IMR-90 (cell line): ENCODE data around the gene PROCA1. TPM values are rescaled to one million over a fixed set of nuclear protein-coding genes. Genes with fewer than 3 reads are reported as not detected.
A peak's percentile ranks its signal among the peaks of the same experiment; 100 is the strongest.

Experiments
- ATAC-seq: fragments of 200-7000 bp; cut with Tn5 transposase; 2 replicates; pipeline ENCODE4 v1.9.1; 2020; ENCODE audit warnings: low read depth, mild to moderate bottlenecking, moderate library complexity
- BruUV-seq: library from RNA; stranded (reverse); fragments of 400-500 nt; replicated peaks from 2 replicates; lab custom pipeline; 2021; lab: Mats Ljungman, UMichigan
- CTCF ChIA-PET: fragments of 300-600 bp; formaldehyde crosslinking; extraction: SDS; loops from one replicate; lab custom pipeline; 2021; ENCODE audit warnings: antibody characterized with exemption; lab: Yijun Ruan, JAX
- POLR2A ChIA-PET: fragments of 300-600 bp; sonication (Branson Sonifier 250); formaldehyde crosslinking; loops from one replicate; lab custom pipeline; 2022; ENCODE audit warnings: antibody characterized with exemption; ENCODE audit not compliant: unreplicated experiment; lab: Charles Lee
- DNase-seq: peaks from one replicate; pipeline ENCODE4 v3.0.0; 2013
- H2AFZ ChIP-seq: replicated peaks from 2 replicates; pipeline ENCODE3; 2013; ENCODE audit warnings: low read length, mild to moderate bottlenecking; ENCODE audit not compliant: poor library complexity
- H2AK5ac ChIP-seq: 2 replicates; pipeline ENCODE4 v1.6.1; 2013; ENCODE audit warnings: low read depth, low read length, inconsistent platforms
- H2AK9ac ChIP-seq: replicated peaks from 2 replicates; pipeline ENCODE3; 2013; ENCODE audit warnings: mild to moderate bottlenecking, low read depth, low read length, moderate library complexity; ENCODE audit not compliant: poor library complexity
- H2BK120ac ChIP-seq: 2 replicates; pipeline ENCODE4 v1.6.1; 2013; ENCODE audit warnings: low read depth, low read length, inconsistent platforms
- H2BK15ac ChIP-seq: 3 replicates; pipeline ENCODE4 v1.6.1; 2013; ENCODE audit warnings: low read depth, low read length, inconsistent platforms
- H2BK20ac ChIP-seq: 2 replicates; pipeline ENCODE4 v1.6.1; 2013; ENCODE audit warnings: low read depth, mild to moderate bottlenecking, inconsistent platforms, low read length, moderate library complexity
- H2BK5ac ChIP-seq: 2 replicates; pipeline ENCODE4 v1.6.1; 2013; ENCODE audit warnings: mild to moderate bottlenecking, low read depth, low read length, inconsistent platforms; ENCODE audit not compliant: poor library complexity, severe bottlenecking
- H3K14ac ChIP-seq: replicated peaks from 2 replicates; pipeline ENCODE4 v1.6.1; 2013; ENCODE audit warnings: low read depth, low read length, inconsistent platforms
- H3K18ac ChIP-seq: 2 replicates; pipeline ENCODE4 v1.6.1; 2013; ENCODE audit warnings: low read depth, low read length, control low read depth
- H3K23ac ChIP-seq: 2 replicates; pipeline ENCODE4 v1.6.1; 2013; ENCODE audit warnings: low read depth, low read length, inconsistent platforms
- H3K27ac ChIP-seq: 2 replicates; pipeline ENCODE4 v1.5.1; 2013; ENCODE audit warnings: mild to moderate bottlenecking, control low read depth, low read length; ENCODE audit not compliant: insufficient read depth
- H3K27me3 ChIP-seq: 2 replicates; pipeline ENCODE4 v1.6.1; 2013; ENCODE audit warnings: low read length; ENCODE audit not compliant: control insufficient read depth, insufficient read depth
- H3K36me3 ChIP-seq: 2 replicates; pipeline ENCODE4 v1.6.1; 2013; ENCODE audit warnings: low read length, mixed read lengths; ENCODE audit not compliant: control insufficient read depth, insufficient read depth
- H3K4ac ChIP-seq: 2 replicates; pipeline ENCODE4 v1.6.1; 2013; ENCODE audit warnings: low read depth, low read length, inconsistent platforms
- H3K4me1 ChIP-seq: 2 replicates; pipeline ENCODE4 v1.6.1; 2013; ENCODE audit warnings: low read length, mixed read lengths; ENCODE audit not compliant: control insufficient read depth, insufficient read depth
- H3K4me2 ChIP-seq: 2 replicates; pipeline ENCODE4 v1.6.1; 2013; ENCODE audit warnings: low read depth, mild to moderate bottlenecking, control low read depth, low read length, moderate library complexity
- H3K4me3 ChIP-seq: 2 replicates; pipeline ENCODE4 v1.5.1; 2013; ENCODE audit warnings: low read depth, mild to moderate bottlenecking, control low read depth, low read length, moderate library complexity; ENCODE audit not compliant: insufficient read depth
- H3K56ac ChIP-seq: 2 replicates; pipeline ENCODE4 v1.6.1; 2013; ENCODE audit warnings: low read length, inconsistent platforms; ENCODE audit not compliant: insufficient read depth; ENCODE audit errors: extremely low read depth
- H3K79me1 ChIP-seq, 2 experiments: 2 replicates each; pipeline ENCODE4 v1.6.1; 2013; ENCODE audit warnings: low read length in 2 of 2, inconsistent platforms in 1 of 2, low read depth in 1 of 2
- H3K9ac ChIP-seq: 2 replicates; pipeline ENCODE4 v1.6.1; 2013; ENCODE audit warnings: low read depth, low read length, control low read depth
- H3K9me1 ChIP-seq: 2 replicates; pipeline ENCODE4 v1.6.1; 2013; ENCODE audit warnings: low read length, inconsistent platforms; ENCODE audit not compliant: insufficient read depth
- H3K9me3 ChIP-seq: 2 replicates; pipeline ENCODE4 v1.6.1; 2013; ENCODE audit warnings: low read length; ENCODE audit not compliant: control insufficient read depth, insufficient read depth
- H4K20me1 ChIP-seq: 2 replicates; pipeline ENCODE4 v1.6.1; 2013; ENCODE audit warnings: low read length, inconsistent platforms; ENCODE audit not compliant: insufficient read depth
- H4K5ac ChIP-seq: 2 replicates; pipeline ENCODE4 v1.6.1; 2013; ENCODE audit warnings: mild to moderate bottlenecking, low read depth, low read length, control low read depth
- H4K8ac ChIP-seq, 2 experiments: 2 replicates each; pipeline ENCODE4 v1.6.1; 2013; ENCODE audit warnings: low read depth in 2 of 2, low read length in 2 of 2, control low read depth in 1 of 2, inconsistent platforms in 1 of 2
- H4K91ac ChIP-seq: 2 replicates; pipeline ENCODE4 v1.6.1; 2013; ENCODE audit warnings: low read depth, low read length, inconsistent platforms; ENCODE audit not compliant: insufficient read depth
- BHLHE40 ChIP-seq: fragments of 150-350 bp; IDR thresholded peaks from 2 replicates; pipeline ENCODE4 v1.6.1; 2016; ENCODE audit warnings: mild to moderate bottlenecking, low read depth, low read length
- CEBPB ChIP-seq: IDR thresholded peaks from 2 replicates; pipeline ENCODE4 v1.6.1; 2012; ENCODE audit warnings: low read depth, low read length, improper control_type of control experiment
- MAZ ChIP-seq: IDR thresholded peaks from 2 replicates; pipeline ENCODE4 v1.6.1; 2012; ENCODE audit warnings: low read depth, mild to moderate bottlenecking, low read length, improper control_type of control experiment, moderate library complexity, borderline replicate concordance
- MXI1 ChIP-seq: IDR thresholded peaks from 2 replicates; pipeline ENCODE4 v1.6.1; 2012; ENCODE audit warnings: low read depth, mild to moderate bottlenecking, low read length, moderate library complexity, borderline replicate concordance
- NFE2L2 ChIP-seq: fragments of 150-350 bp; IDR thresholded peaks from 2 replicates; pipeline ENCODE4 v1.6.1; 2016; ENCODE audit warnings: low read depth, mild to moderate bottlenecking, low read length
- POLR2A ChIP-seq: IDR thresholded peaks from 2 replicates; pipeline ENCODE4 v1.6.1; 2012; ENCODE audit warnings: mild to moderate bottlenecking, low read depth, low read length
- RAD21 ChIP-seq: IDR thresholded peaks from 2 replicates; pipeline ENCODE4 v1.6.1; 2012; ENCODE audit warnings: low read length, improper control_type of control experiment
- RFX5 ChIP-seq: IDR thresholded peaks from 2 replicates; pipeline ENCODE4 v1.8.0; 2012; ENCODE audit warnings: low read depth, mild to moderate bottlenecking, low read length, moderate library complexity
- SMC3 ChIP-seq: fragments of 150-350 bp; IDR thresholded peaks from 2 replicates; pipeline ENCODE4 v1.6.1; 2016; ENCODE audit warnings: low read depth, mild to moderate bottlenecking, antibody characterized with exemption, low read length, moderate library complexity
- WGBS, 2 experiments: methylation state at CpG; one replicate each; pipeline versions ENCODE4 v1.1.5 to v1.1.7; 2013; ENCODE audit warnings: missing lambda C conversion rate in 2 of 2; ENCODE audit not compliant: insufficient read length in 1 of 2; ENCODE audit errors: extremely low coverage in 2 of 2; 5-methylcytosine and 5-hydroxymethylcytosine counted together
- dilution Hi-C: fragments of 300-500 bp; cut with HindIII; formaldehyde crosslinking; loops from one replicate; pipeline ENCODE4 v1.14.3; 2018; ENCODE audit warnings: low sequenced_read_pairs; ENCODE audit not compliant: unreplicated experiment
- in situ Hi-C: fragments of 300-500 bp; cut with MboI; formaldehyde crosslinking; loops from 3 replicates; pipeline ENCODE4 v1.14.3; 2019; ENCODE audit warnings: low sequenced_read_pairs, inconsistent platforms, mixed read lengths
- intact Hi-C: fragments of 100-400 bp; cut with micrococcal nuclease; formaldehyde crosslinking; loops from 2 replicates; pipeline ENCODE4 v1.10.0; 2022
- polyA plus RNA-seq, 3 experiments: library from polyadenylated mRNA; depleted of rRNA; stranded (reverse); fragments of >200 nt; gene quantifications; 2 replicates each; pipeline ENCODE4 v1.2.3, GENCODE V29; 2012; ENCODE audit warnings: low replicate concordance in 1 of 3
- total RNA-seq: library from RNA; depleted of rRNA; stranded (reverse); fragments of >200 nt; gene quantifications from 2 replicates; pipeline ENCODE4 v1.2.3, GENCODE V29; 2012
- TF ChIP-seq, protein P1 (sequence below): conservative IDR thresholded peaks from 2 replicates; pipeline ENCODE4 v1.5.1; 2012; ENCODE audit warnings: mild to moderate bottlenecking, low read depth, low read length, improper control_type of control experiment

PROCA1 gene
- total and polyA plus RNA-seq, 2 of the 4 experiments (the other 2 are of a cell fraction) = 0.36 to 1.7 TPM

DNA sequence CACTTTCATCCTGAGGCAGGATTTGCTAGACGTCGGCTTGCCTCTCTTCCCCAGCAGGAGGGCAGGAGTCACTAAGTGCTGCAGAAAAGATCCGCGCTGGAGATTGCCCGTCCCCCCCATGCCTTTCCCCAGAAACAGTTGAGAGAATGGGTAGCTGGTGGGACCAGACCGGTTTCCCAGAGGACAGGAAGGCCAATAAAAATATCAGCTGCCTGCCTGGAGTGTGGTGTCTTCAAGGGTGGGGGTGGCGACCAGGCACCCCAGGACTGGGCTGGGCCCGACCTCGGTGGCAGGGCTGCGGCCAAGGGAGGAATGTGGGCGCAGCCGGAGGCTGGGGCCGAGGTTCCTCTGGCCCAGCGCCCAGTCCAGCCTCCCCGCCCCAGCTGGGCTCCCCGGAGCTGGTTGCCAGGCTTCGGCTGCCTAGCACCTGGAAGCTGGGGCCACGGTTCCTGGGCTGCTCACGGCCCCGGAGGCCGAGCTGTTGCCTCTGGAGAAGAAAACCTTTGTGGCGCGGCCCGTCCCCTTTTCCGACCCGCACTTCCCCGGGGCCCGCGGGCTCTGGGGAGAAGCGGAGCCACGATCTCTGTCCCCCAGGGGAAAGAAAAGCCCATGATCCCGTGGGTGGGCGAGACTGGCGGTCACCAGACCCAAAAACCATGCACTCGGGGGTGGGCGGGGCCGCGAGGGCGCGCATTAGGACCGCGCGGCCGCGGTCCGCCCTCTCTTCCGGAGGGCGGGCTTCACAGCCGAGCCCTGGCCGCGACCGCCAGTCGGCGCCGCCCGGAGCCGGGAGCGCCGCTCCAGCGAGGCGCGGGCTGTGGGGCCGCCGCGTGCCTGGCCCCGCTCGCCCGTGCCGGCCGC is 31.8 kb upstream of the PROCA1 start, which contains the start of gene TRAF4:
Gene TRAF4, plus strand, starts transcription at position 769 of the 861 bp plus-strand sequence. CDS start 102 bp downstream, outside the sequence.
- ChIA-PET POLR2A (interaction anchor here (0.6 to 1.4 kb wide), 3 partner anchors 15 to 267 kb away, joined by 3 read pairs; partner anchors contain the start of genes NEK8 and TLCD1), CTCF (interaction anchor here (1.1 to 3.5 kb wide), 2 partner anchors 9 to 16 kb away, joined by 4 to 40 read pairs; partner anchors contain the start of genes NEK8 and TLCD1)
- Histone ChIP-seq H3K27me3 (no peaks in the 10 kb centered on the region), H2AK9ac (peak within 1 kb of the TSS; percentile 100), H3K9me3 (no peaks in the 10 kb centered on the region), H3K56ac (peak within 1 kb of the TSS; percentile 98), H3K27ac (peak within 1 kb of the TSS; percentile 99), H4K91ac (peak within 1 kb of the TSS; percentile 91), H2BK15ac (peak within 1 kb of the TSS; percentile 84; the same call in 2 of the 3 replicates), H2AFZ (peak within 1 kb of the TSS; percentile 95), H2AK5ac (peak within 1 kb of the TSS; percentile 97), H3K23ac (peak within 1 kb of the TSS; percentile 98), H3K4me3 (peak within 1 kb of the TSS; percentile 100), H2BK5ac (peak within 1 kb of the TSS; percentile 96), H3K18ac (peak within 1 kb of the TSS; percentile 62), H2BK20ac (peak within 1 kb of the TSS; percentile 53; the same call in 1 of the 2 replicates), H4K8ac (peak within 1 kb of the TSS; percentile 83 to 97), H4K5ac (peak within 1 kb of the TSS; percentile 81), H3K4ac (peak within 1 kb of the TSS; percentile 96), H3K79me1 (peaks cover 3 to 42% of the 10 kb centered on the region in 2 experiments; a peak in 3 of 4 replicates), H3K4me1 (peaks cover 16% of the 10 kb centered on the region), H3K9ac (peak within 1 kb of the TSS; percentile 99), H3K36me3 (peaks cover 23% of the 10 kb centered on the region), H2BK120ac (peak within 1 kb of the TSS; percentile 67), H3K9me1 (peaks cover 17% of the 10 kb centered on the region; the same call in 1 of the 2 replicates), H3K4me2 (peak within 1 kb of the TSS; percentile 92), H3K14ac (peak within 1 kb of the TSS; percentile 96), H4K20me1 (peaks cover 44% of the 10 kb centered on the region)
- peak; percentile 98 for TF ChIP-seq POLR2A
- peak; percentile 88 for TF ChIP-seq MXI1
- peak; percentile 73; the same call in 1 of the 2 replicates for TF ChIP-seq MAZ
- TF ChIP-seq SMC3 = 0 out of 2 replicates have a peak, but pooled peaks have one; percentile 20
- TF ChIP-seq RFX5 = no peak
- TF ChIP-seq CEBPB = no peak
- peak; percentile 20; the same call in 1 of the 2 replicates for TF ChIP-seq RAD21
- TF ChIP-seq, protein P1, sequence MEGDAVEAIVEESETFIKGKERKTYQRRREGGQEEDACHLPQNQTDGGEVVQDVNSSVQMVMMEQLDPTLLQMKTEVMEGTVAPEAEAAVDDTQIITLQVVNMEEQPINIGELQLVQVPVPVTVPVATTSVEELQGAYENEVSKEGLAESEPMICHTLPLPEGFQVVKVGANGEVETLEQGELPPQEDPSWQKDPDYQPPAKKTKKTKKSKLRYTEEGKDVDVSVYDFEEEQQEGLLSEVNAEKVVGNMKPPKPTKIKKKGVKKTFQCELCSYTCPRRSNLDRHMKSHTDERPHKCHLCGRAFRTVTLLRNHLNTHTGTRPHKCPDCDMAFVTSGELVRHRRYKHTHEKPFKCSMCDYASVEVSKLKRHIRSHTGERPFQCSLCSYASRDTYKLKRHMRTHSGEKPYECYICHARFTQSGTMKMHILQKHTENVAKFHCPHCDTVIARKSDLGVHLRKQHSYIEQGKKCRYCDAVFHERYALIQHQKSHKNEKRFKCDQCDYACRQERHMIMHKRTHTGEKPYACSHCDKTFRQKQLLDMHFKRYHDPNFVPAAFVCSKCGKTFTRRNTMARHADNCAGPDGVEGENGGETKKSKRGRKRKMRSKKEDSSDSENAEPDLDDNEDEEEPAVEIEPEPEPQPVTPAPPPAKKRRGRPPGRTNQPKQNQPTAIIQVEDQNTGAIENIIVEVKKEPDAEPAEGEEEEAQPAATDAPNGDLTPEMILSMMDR = peak; percentile 39
- TF ChIP-seq BHLHE40 = peak; percentile 84
- TF ChIP-seq NFE2L2 = no peak
- peak; percentile 84 for DNase-seq
- 1% methylated on average over 40 of the region's 70 CpGs; no CpG with 5 or more reads in 1 of the 2 experiments for WGBS, 2 experiments
- dilution Hi-C loops = no loop called here
- in situ Hi-C loops = no loop called here
- BruUV-seq = no TSS peak
- ATAC-seq = peak; percentile 79
- intact Hi-C loops = loop anchor here (1.0 kb wide), 1 partner anchor 14 kb away; no protein-coding TSS in a partner anchor
